ENCODE results near the gene C1RL.

DNA sequence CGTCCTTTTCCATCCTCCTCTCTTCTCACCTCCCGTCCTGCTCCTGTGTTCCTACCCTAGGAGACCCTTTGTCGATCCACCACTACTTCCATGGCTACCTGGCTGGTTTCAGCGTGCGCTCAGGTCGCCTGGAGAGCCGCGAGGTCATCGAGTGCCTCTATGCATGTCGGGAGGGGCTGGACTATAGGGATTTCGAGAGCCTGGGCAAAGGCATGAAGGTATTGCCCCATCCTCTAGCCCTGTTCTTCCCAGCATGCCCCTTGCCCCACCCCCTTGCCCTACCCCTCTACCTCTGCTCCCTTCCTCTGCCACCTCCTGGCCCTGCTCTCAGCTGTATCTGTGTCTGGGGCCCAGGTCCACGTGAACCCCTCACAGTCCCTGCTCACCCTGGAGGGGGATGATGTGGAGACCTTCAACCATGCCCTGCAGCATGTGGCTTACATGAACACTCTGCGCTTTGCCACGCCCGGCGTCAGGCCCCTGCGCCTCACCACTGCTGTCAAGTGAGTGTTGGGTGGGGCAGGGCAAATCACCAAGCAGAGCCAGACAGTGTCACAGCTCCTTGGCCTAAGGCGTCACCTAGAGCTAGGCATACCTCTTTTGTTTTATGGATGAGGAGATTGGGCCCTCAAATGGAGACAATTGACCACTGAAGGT lies 33.9 kb upstream of the C1RL start:
- no peak for TF ChIP-seq POLR2A (IDR thresholded peaks at IDR 0.05)
- TF ChIP-seq CTCF (IDR thresholded peaks at IDR 0.05) = no peak
- TF ChIP-seq POLR2AphosphoS5 (IDR thresholded peaks at IDR 0.05) = no peak
- TF ChIP-seq EP300 (IDR thresholded peaks at IDR 0.05; ENCODE audit: low read depth) = no peak
